HepG2 (cell line): ENCODE measurements around the gene ZNF276. TPM values are rescaled to one million over a fixed set of nuclear protein-coding genes. Genes with fewer than 3 reads are reported as not detected.

Source experiments
- ATAC-seq: fragments of 200-7000 bp; cut with Tn5 transposase; 3 replicates; pipeline ENCODE4 v1.9.1; 2020; ENCODE audit warnings: mild to moderate bottlenecking, moderate library complexity
- BruUV-seq: library from RNA; stranded (reverse); fragments of 400-500 nt; replicated peaks from 2 replicates; lab custom pipeline; 2021; lab: Mats Ljungman, UMichigan
- CTCF ChIA-PET: fragments of 300-600 bp; formaldehyde crosslinking; extraction: SDS; loops from one replicate; lab custom pipeline; 2021; ENCODE audit warnings: low total read pairs, inconsistent platforms, low intra/inter-chr PET ratio; lab: Yijun Ruan, JAX
- POLR2A ChIA-PET: fragments of 350-600 bp; sonication (Branson Sonifier 250); formaldehyde crosslinking; loops from one replicate; lab custom pipeline; 2020; ENCODE audit warnings: antibody characterized with exemption, inconsistent platforms; lab: Yijun Ruan, JAX
- DNase-seq: peaks from one replicate; pipeline ENCODE4 v3.0.0-alpha.2; 2015; ENCODE audit warnings: low spot score
- FAIRE-seq: peaks from 3 replicates; lab custom pipeline; 2011; peaks lifted over from hg19 to GRCh38; lab: Jason Lieb, UNC
- H2AFZ ChIP-seq: one replicate; pipeline ENCODE4 v1.6.1; 2011; ENCODE audit warnings: low read length, inconsistent platforms
- H3K27ac ChIP-seq: fragments of 300-600 bp; 3 replicates; pipeline ENCODE4 v1.8.0; 2011; ENCODE audit warnings: mixed run types, mild to moderate bottlenecking, mixed read lengths, low read length, inconsistent platforms; ENCODE audit not compliant: insufficient read depth; ENCODE audit errors: extremely low read length
- H3K27me3 ChIP-seq, 2 experiments: fragments of 200-600 bp in 1 of 2; 2 replicates in 1 of 2; 3 replicates in 1 of 2; pipeline versions ENCODE4 v1.6.0 to v1.8.0; 2011; ENCODE audit warnings: low read length in 2 of 2, mild to moderate bottlenecking in 2 of 2, moderate library complexity in 2 of 2, inconsistent platforms in 1 of 2; ENCODE audit not compliant: insufficient read depth in 2 of 2, control insufficient read depth in 1 of 2
- H3K36me3 ChIP-seq, 2 experiments: fragments of 200-600 bp in 1 of 2; replicated peaks in 1 of 2; 2 replicates in 1 of 2; 3 replicates in 1 of 2; pipeline versions ENCODE4 v1.5.1 to v1.8.0; 2011; ENCODE audit warnings: low read length in 2 of 2, inconsistent platforms in 1 of 2; ENCODE audit not compliant: insufficient read depth in 2 of 2, control insufficient read depth in 1 of 2
- H3K4me1 ChIP-seq: 2 replicates; pipeline ENCODE4 v1.5.1; 2012; ENCODE audit warnings: low read length, inconsistent platforms; ENCODE audit not compliant: insufficient read depth
- H3K4me2 ChIP-seq: 2 replicates; pipeline ENCODE4 v1.6.0; 2011; ENCODE audit warnings: low read depth, low read length, inconsistent platforms
- H3K4me3 ChIP-seq, 3 experiments: fragments of 200-600 bp in 1 of 3; sonication (generic), shearing (Covaris generic) in 1 of 3; replicated peaks in 1 of 3; 2 replicates each; pipeline ENCODE4 v1.5.1; 2011 to 2016; ENCODE audit warnings: low read length in 3 of 3, inconsistent platforms in 2 of 3, low read depth in 2 of 3, mild to moderate bottlenecking in 2 of 3, control low read depth in 1 of 3, mixed read lengths in 1 of 3; ENCODE audit not compliant: insufficient read depth in 1 of 3
- H3K79me2 ChIP-seq: one replicate; pipeline ENCODE4 v1.6.1; 2011; ENCODE audit warnings: low read length, inconsistent platforms; ENCODE audit not compliant: insufficient read depth
- H3K9ac ChIP-seq: 2 replicates; pipeline ENCODE4 v1.6.0; 2011; ENCODE audit warnings: mild to moderate bottlenecking, low read depth, low read length, inconsistent platforms; ENCODE audit not compliant: insufficient read depth
- H3K9me3 ChIP-seq: 2 replicates; pipeline ENCODE4 v1.5.1; 2012; ENCODE audit warnings: mild to moderate bottlenecking, low read length
- H4K20me1 ChIP-seq: 2 replicates; pipeline ENCODE4 v1.6.0; 2011; ENCODE audit warnings: inconsistent platforms, mild to moderate bottlenecking, low read length, moderate library complexity; ENCODE audit not compliant: insufficient read depth
- BCL6 ChIP-seq: IDR thresholded peaks from 2 replicates; pipeline ENCODE4 v1.6.1; 2016; ENCODE audit warnings: missing genetic modification reagents, missing compliant biosample characterization
- KAT2B ChIP-seq: fragments of 150-350 bp; IDR thresholded peaks from 2 replicates; pipeline ENCODE4 v1.6.1; 2014; ENCODE audit warnings: low read depth, low read length, borderline replicate concordance
- KAT8 ChIP-seq: IDR thresholded peaks from 2 replicates; pipeline ENCODE4 v1.6.1; 2016; ENCODE audit warnings: missing genetic modification reagents, missing compliant biosample characterization
- NCOR1 ChIP-seq: fragments of 200-600 bp; sonication (generic); IDR thresholded peaks from 2 replicates; pipeline ENCODE4 v1.7.0; 2017; ENCODE audit warnings: antibody characterized with exemption, low read length, borderline replicate concordance
- PHF5A ChIP-seq: IDR thresholded peaks from one replicate; pipeline ENCODE4 v1.6.1; 2018; ENCODE audit warnings: low read depth, missing genetic modification reagents; ENCODE audit not compliant: unreplicated experiment
- SAFB2 ChIP-seq: sonication (generic); formaldehyde crosslinking; IDR thresholded peaks from 2 replicates; pipeline ENCODE4 v1.5.1; 2020; ENCODE audit warnings: missing genetic modification reagents, low read depth, mild to moderate bottlenecking, borderline replicate concordance
- SAP130 ChIP-seq: IDR thresholded peaks from 2 replicates; pipeline ENCODE4 v1.6.1; 2016; ENCODE audit warnings: low read depth
- YY1 ChIP-seq: IDR thresholded peaks from 2 replicates; pipeline ENCODE4 v1.6.1; 2011; ENCODE audit warnings: low read length, low read depth, moderate library complexity, mild to moderate bottlenecking; ENCODE audit not compliant: insufficient read depth, insufficient replicate concordance
- ZBTB20 ChIP-seq: sonication (generic); formaldehyde crosslinking; IDR thresholded peaks from 2 replicates; pipeline ENCODE4 v1.8.1; 2023; ENCODE audit warnings: missing genetic modification reagents, low read depth, mild to moderate bottlenecking, borderline replicate concordance
- ZNF468 ChIP-seq: sonication (generic); formaldehyde crosslinking; IDR thresholded peaks from 2 replicates; pipeline ENCODE4 v1.8.0; 2022; ENCODE audit warnings: mild to moderate bottlenecking, moderate library complexity, missing genetic modification reagents
- ZNF552 ChIP-seq: sonication (generic); formaldehyde crosslinking; IDR thresholded peaks from 2 replicates; pipeline ENCODE4 v1.9.0; 2022; ENCODE audit warnings: missing genetic modification reagents, mild to moderate bottlenecking, borderline replicate concordance
- ZNF652 ChIP-seq: IDR thresholded peaks from 2 replicates; pipeline ENCODE4 v1.6.1; 2016; ENCODE audit warnings: low read depth, borderline replicate concordance
- ZZZ3 ChIP-seq: sonication (generic); formaldehyde crosslinking; IDR thresholded peaks from 2 replicates; pipeline ENCODE4 v1.4.0; 2020; ENCODE audit warnings: missing genetic modification reagents, mild to moderate bottlenecking, borderline replicate concordance
- WGBS: methylation state at CpG from one replicate; pipeline ENCODE4 v1.1.6; 2017; ENCODE audit warnings: low lambda C conversion rate; 5-methylcytosine and 5-hydroxymethylcytosine counted together
- in situ Hi-C: cut with HindIII; loops from 2 replicates; pipeline ENCODE4 v1.10.0; 2017; ENCODE audit warnings: low pct_unique_long_range_greater_than_20kb; ENCODE audit not compliant: extremely low pct_ligation_motif_present
- intact Hi-C: fragments of 100-400 bp; cut with micrococcal nuclease; formaldehyde crosslinking; loops from one replicate; pipeline ENCODE4 v1.10.0; 2022; ENCODE audit not compliant: unreplicated experiment
- polyA plus RNA-seq, 8 experiments: library from polyadenylated mRNA; depleted of rRNA in 3 of 8; stranded (reverse) in 7 of 8; unstranded in 1 of 8; fragments of >200 nt; fragmentation: Illumina TruSeq in 4 of 8; extraction: Trizol in 4 of 8; gene quantifications; 2 replicates each; pipeline versions ENCODE4 v1.2.1 to v1.2.3, GENCODE V29; 2011 to 2016; ENCODE audit warnings: low read depth in 4 of 8, missing spikeins in 1 of 8, mixed read lengths in 1 of 8; ENCODE audit not compliant: insufficient read depth in 1 of 8
- total RNA-seq, 5 experiments: library from RNA; depleted of rRNA; stranded (reverse); fragments of >200 nt; fragmentation: Illumina TruSeq; extraction: Trizol; gene quantifications; 2 replicates each; pipeline ENCODE4 v1.2.3, GENCODE V29; 2016; ENCODE audit warnings: low read depth in 1 of 5
- TF ChIP-seq, protein P1 (sequence below): sonication (generic); formaldehyde crosslinking; IDR thresholded peaks from 2 replicates; pipeline ENCODE4 v1.4.0; 2020; ENCODE audit warnings: missing genetic modification reagents
- TF ChIP-seq, protein P2 (sequence below): sonication (generic); formaldehyde crosslinking; IDR thresholded peaks from 2 replicates; pipeline ENCODE4 v1.4.0; 2020; ENCODE audit warnings: mild to moderate bottlenecking, missing genetic modification reagents
- TF ChIP-seq, protein P3 (sequence below): IDR thresholded peaks from 2 replicates; pipeline ENCODE4 v1.6.1; 2016
- TF ChIP-seq, protein P4 (sequence below): IDR thresholded peaks from 2 replicates; pipeline ENCODE4 v1.6.1; 2012; ENCODE audit warnings: low read depth, low read length, improper control_type of control experiment
- TF ChIP-seq, protein P5 (sequence below): sonication (generic); formaldehyde crosslinking; IDR thresholded peaks from 2 replicates; pipeline ENCODE4 v1.4.0; 2020; ENCODE audit warnings: low read depth, mild to moderate bottlenecking, missing genetic modification reagents

The ZNF276 gene
- total and polyA plus RNA-seq, 2 of the 13 experiments (the other 11 are each of a cell fraction or from before 2014, with no cell fraction given) = 17.7 to 18.0 TPM

DNA sequence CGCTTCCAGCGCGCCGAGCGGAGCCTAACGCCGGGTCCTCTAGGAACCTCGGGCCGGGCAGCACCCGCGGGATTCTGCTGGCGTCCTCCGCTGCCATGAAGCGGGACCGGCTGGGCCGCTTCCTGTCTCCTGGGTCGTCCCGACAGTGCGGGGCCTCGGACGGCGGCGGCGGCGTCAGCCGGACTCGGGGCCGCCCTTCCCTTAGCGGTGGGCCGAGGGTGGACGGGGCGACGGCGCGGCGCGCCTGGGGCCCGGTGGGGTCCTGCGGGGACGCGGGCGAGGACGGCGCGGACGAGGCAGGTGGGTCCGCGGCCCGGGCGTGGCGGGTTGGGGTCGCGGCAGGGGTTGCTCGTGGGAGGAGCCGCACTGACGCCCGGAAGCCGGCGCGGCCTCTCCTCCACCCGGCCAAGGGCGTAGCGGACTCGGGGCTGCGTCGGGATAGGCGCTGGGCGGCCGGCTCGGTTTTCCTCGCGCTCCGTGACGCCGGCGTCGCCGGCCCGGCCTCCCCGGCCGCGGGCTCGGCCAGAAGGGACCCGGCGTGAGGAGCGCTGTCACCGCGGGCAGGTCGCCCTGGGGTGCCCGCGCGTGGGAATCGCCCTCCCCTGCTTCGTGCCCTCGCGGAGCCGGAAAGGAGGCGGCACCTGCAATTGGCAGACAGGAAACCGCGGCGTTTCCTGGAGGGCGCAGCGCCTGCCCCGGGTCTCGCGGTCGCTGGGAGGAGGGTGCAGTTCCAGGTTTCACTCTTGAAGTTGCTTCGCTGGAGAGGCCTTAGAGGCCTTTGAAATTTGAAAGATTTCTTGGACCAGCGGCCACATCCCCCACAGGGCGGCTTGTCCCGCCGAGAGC is 432 bp downstream of the ZNF276 start:
- no peak for DNase-seq
- H2AFZ ChIP-seq = no peak overlapping the region
- peaks cover 39% of the 10 kb centered on the region for H3K4me1 ChIP-seq
- BruUV-seq = no TSS peak
- peak overlapping the region; percentile 97 for H3K9ac ChIP-seq
- POLR2A ChIA-PET = no interaction called here
- H3K27ac ChIP-seq = peak overlapping the region; percentile 97
- WGBS = 3% methylated on average over 37 of the region's 112 CpGs
- ATAC-seq = peak; percentile 39
- FAIRE-seq = no peak
- no peaks in the 10 kb centered on the region; a peak in 1 of 5 replicates for H3K27me3 ChIP-seq
- no peaks in the 10 kb centered on the region for H3K9me3 ChIP-seq
- H3K79me2 ChIP-seq = peaks cover 18% of the 10 kb centered on the region
- peaks cover 11 to 22% of the 10 kb centered on the region in 2 experiments for H3K36me3 ChIP-seq
- peaks cover 6% of the 10 kb centered on the region; the same call in 1 of the 2 replicates for H4K20me1 ChIP-seq
- H3K4me3 ChIP-seq = peak overlapping the region; percentile 72 to 89 (median 82)
- in situ Hi-C loops = no loop called here
- H3K4me2 ChIP-seq = peak overlapping the region; percentile 95
- CTCF ChIA-PET = no interaction called here
- intact Hi-C loops = loop anchor here (1.0 kb wide), 1 partner anchor 15 kb away; no protein-coding TSS in a partner anchor
- TF ChIP-seq, protein P1, sequence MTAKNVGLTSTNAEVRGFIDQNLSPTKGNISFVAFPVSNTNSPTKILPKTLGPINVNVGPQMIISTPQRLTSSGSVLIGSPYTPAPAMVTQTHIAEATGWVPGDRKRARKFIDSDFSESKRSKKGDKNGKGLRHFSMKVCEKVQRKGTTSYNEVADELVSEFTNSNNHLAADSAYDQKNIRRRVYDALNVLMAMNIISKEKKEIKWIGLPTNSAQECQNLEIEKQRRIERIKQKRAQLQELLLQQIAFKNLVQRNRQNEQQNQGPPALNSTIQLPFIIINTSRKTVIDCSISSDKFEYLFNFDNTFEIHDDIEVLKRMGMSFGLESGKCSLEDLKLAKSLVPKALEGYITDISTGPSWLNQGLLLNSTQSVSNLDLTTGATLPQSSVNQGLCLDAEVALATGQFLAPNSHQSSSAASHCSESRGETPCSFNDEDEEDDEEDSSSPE = peak; percentile 18; the same call in 1 of the 2 replicates
- TF ChIP-seq KAT8 (CRISPR knock-in tag) (no peak), ZNF552 (CRISPR knock-in tag) (0 out of 2 replicates have a peak, but pooled peaks have one; percentile 3), BCL6 (CRISPR knock-in tag) (peak; percentile 72), KAT2B (no peak), ZBTB20 (CRISPR knock-in tag) (0 out of 2 replicates have a peak, but pooled peaks have one; percentile 25), PHF5A (CRISPR knock-in tag) (no peak), SAFB2 (CRISPR knock-in tag) (peak; percentile 14), SAP130 (peak; percentile 1; the same call in 1 of the 2 replicates), NCOR1 (no peak), ZNF652 (0 out of 2 replicates have a peak, but pooled peaks have one; percentile 26), ZZZ3 (CRISPR knock-in tag) (0 out of 2 replicates have a peak, but pooled peaks have one; percentile 4), YY1 (peak; percentile 17), ZNF468 (CRISPR knock-in tag) (no peak)
- TF ChIP-seq, protein P2, sequence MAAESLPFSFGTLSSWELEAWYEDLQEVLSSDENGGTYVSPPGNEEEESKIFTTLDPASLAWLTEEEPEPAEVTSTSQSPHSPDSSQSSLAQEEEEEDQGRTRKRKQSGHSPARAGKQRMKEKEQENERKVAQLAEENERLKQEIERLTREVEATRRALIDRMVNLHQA (CRISPR knock-in tag) = no peak
- TF ChIP-seq, protein P3, sequence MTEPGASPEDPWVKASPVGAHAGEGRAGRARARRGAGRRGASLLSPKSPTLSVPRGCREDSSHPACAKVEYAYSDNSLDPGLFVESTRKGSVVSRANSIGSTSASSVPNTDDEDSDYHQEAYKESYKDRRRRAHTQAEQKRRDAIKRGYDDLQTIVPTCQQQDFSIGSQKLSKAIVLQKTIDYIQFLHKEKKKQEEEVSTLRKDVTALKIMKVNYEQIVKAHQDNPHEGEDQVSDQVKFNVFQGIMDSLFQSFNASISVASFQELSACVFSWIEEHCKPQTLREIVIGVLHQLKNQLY (CRISPR knock-in tag) = no peak
- TF ChIP-seq, protein P4, sequence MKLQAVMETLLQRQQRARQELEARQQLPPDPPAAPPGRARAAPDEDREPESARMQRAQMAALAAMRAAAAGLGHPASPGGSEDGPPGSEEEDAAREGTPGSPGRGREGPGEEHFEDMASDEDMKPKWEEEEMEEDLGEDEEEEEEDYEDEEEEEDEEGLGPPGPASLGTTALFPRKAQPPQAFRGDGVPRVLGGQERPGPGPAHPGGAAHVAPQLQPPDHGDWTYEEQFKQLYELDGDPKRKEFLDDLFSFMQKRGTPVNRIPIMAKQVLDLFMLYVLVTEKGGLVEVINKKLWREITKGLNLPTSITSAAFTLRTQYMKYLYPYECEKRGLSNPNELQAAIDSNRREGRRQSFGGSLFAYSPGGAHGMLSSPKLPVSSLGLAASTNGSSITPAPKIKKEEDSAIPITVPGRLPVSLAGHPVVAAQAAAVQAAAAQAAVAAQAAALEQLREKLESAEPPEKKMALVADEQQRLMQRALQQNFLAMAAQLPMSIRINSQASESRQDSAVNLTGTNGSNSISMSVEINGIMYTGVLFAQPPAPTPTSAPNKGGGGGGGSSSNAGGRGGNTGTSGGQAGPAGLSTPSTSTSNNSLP = no peak
- TF ChIP-seq, protein P5, sequence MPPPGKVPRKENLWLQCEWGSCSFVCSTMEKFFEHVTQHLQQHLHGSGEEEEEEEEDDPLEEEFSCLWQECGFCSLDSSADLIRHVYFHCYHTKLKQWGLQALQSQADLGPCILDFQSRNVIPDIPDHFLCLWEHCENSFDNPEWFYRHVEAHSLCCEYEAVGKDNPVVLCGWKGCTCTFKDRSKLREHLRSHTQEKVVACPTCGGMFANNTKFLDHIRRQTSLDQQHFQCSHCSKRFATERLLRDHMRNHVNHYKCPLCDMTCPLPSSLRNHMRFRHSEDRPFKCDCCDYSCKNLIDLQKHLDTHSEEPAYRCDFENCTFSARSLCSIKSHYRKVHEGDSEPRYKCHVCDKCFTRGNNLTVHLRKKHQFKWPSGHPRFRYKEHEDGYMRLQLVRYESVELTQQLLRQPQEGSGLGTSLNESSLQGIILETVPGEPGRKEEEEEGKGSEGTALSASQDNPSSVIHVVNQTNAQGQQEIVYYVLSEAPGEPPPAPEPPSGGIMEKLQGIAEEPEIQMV (CRISPR knock-in tag) = peak; percentile 72; the same call in 1 of the 2 replicates
